IMR-90 (cell line): ENCODE results near the gene ABCB1. TPM values are rescaled to one million over a fixed set of nuclear protein-coding genes. Genes with fewer than 3 reads are reported as not detected.

Experiments used
- ATAC-seq: fragments of 200-7000 bp; cut with Tn5 transposase; 2 replicates; pipeline ENCODE4 v1.9.1; 2020; ENCODE audit warnings: low read depth, mild to moderate bottlenecking, moderate library complexity
- BruUV-seq: library from RNA; stranded (reverse); fragments of 400-500 nt; replicated peaks from 2 replicates; lab custom pipeline; 2021; lab: Mats Ljungman, UMichigan
- CTCF ChIA-PET: fragments of 300-600 bp; formaldehyde crosslinking; extraction: SDS; loops from one replicate; lab custom pipeline; 2021; ENCODE audit warnings: antibody characterized with exemption; lab: Yijun Ruan, JAX
- POLR2A ChIA-PET: fragments of 300-600 bp; sonication (Branson Sonifier 250); formaldehyde crosslinking; loops from one replicate; lab custom pipeline; 2022; ENCODE audit warnings: antibody characterized with exemption; ENCODE audit not compliant: unreplicated experiment; lab: Charles Lee
- DNase-seq: peaks from one replicate; pipeline ENCODE4 v3.0.0; 2013
- H2AFZ ChIP-seq: replicated peaks from 2 replicates; pipeline ENCODE3; 2013; ENCODE audit warnings: low read length, mild to moderate bottlenecking; ENCODE audit not compliant: poor library complexity
- H2AK5ac ChIP-seq: 2 replicates; pipeline ENCODE4 v1.6.1; 2013; ENCODE audit warnings: low read depth, low read length, inconsistent platforms
- H2AK9ac ChIP-seq: replicated peaks from 2 replicates; pipeline ENCODE3; 2013; ENCODE audit warnings: mild to moderate bottlenecking, low read depth, low read length, moderate library complexity; ENCODE audit not compliant: poor library complexity
- H2BK120ac ChIP-seq: 2 replicates; pipeline ENCODE4 v1.6.1; 2013; ENCODE audit warnings: low read depth, low read length, inconsistent platforms
- H2BK15ac ChIP-seq: 3 replicates; pipeline ENCODE4 v1.6.1; 2013; ENCODE audit warnings: low read depth, low read length, inconsistent platforms
- H2BK20ac ChIP-seq: 2 replicates; pipeline ENCODE4 v1.6.1; 2013; ENCODE audit warnings: low read depth, mild to moderate bottlenecking, inconsistent platforms, low read length, moderate library complexity
- H2BK5ac ChIP-seq: 2 replicates; pipeline ENCODE4 v1.6.1; 2013; ENCODE audit warnings: mild to moderate bottlenecking, low read depth, low read length, inconsistent platforms; ENCODE audit not compliant: poor library complexity, severe bottlenecking
- H3K14ac ChIP-seq: replicated peaks from 2 replicates; pipeline ENCODE4 v1.6.1; 2013; ENCODE audit warnings: low read depth, low read length, inconsistent platforms
- H3K18ac ChIP-seq: 2 replicates; pipeline ENCODE4 v1.6.1; 2013; ENCODE audit warnings: low read depth, low read length, control low read depth
- H3K23ac ChIP-seq: 2 replicates; pipeline ENCODE4 v1.6.1; 2013; ENCODE audit warnings: low read depth, low read length, inconsistent platforms
- H3K27ac ChIP-seq: 2 replicates; pipeline ENCODE4 v1.5.1; 2013; ENCODE audit warnings: mild to moderate bottlenecking, control low read depth, low read length; ENCODE audit not compliant: insufficient read depth
- H3K27me3 ChIP-seq: 2 replicates; pipeline ENCODE4 v1.6.1; 2013; ENCODE audit warnings: low read length; ENCODE audit not compliant: control insufficient read depth, insufficient read depth
- H3K36me3 ChIP-seq: 2 replicates; pipeline ENCODE4 v1.6.1; 2013; ENCODE audit warnings: low read length, mixed read lengths; ENCODE audit not compliant: control insufficient read depth, insufficient read depth
- H3K4ac ChIP-seq: 2 replicates; pipeline ENCODE4 v1.6.1; 2013; ENCODE audit warnings: low read depth, low read length, inconsistent platforms
- H3K4me1 ChIP-seq: 2 replicates; pipeline ENCODE4 v1.6.1; 2013; ENCODE audit warnings: low read length, mixed read lengths; ENCODE audit not compliant: control insufficient read depth, insufficient read depth
- H3K4me2 ChIP-seq: 2 replicates; pipeline ENCODE4 v1.6.1; 2013; ENCODE audit warnings: low read depth, mild to moderate bottlenecking, control low read depth, low read length, moderate library complexity
- H3K4me3 ChIP-seq: 2 replicates; pipeline ENCODE4 v1.5.1; 2013; ENCODE audit warnings: low read depth, mild to moderate bottlenecking, control low read depth, low read length, moderate library complexity; ENCODE audit not compliant: insufficient read depth
- H3K56ac ChIP-seq: 2 replicates; pipeline ENCODE4 v1.6.1; 2013; ENCODE audit warnings: low read length, inconsistent platforms; ENCODE audit not compliant: insufficient read depth; ENCODE audit errors: extremely low read depth
- H3K79me1 ChIP-seq, 2 experiments: 2 replicates each; pipeline ENCODE4 v1.6.1; 2013; ENCODE audit warnings: low read length in 2 of 2, inconsistent platforms in 1 of 2, low read depth in 1 of 2
- H3K9ac ChIP-seq: 2 replicates; pipeline ENCODE4 v1.6.1; 2013; ENCODE audit warnings: low read depth, low read length, control low read depth
- H3K9me1 ChIP-seq: 2 replicates; pipeline ENCODE4 v1.6.1; 2013; ENCODE audit warnings: low read length, inconsistent platforms; ENCODE audit not compliant: insufficient read depth
- H3K9me3 ChIP-seq: 2 replicates; pipeline ENCODE4 v1.6.1; 2013; ENCODE audit warnings: low read length; ENCODE audit not compliant: control insufficient read depth, insufficient read depth
- H4K20me1 ChIP-seq: 2 replicates; pipeline ENCODE4 v1.6.1; 2013; ENCODE audit warnings: low read length, inconsistent platforms; ENCODE audit not compliant: insufficient read depth
- H4K5ac ChIP-seq: 2 replicates; pipeline ENCODE4 v1.6.1; 2013; ENCODE audit warnings: mild to moderate bottlenecking, low read depth, low read length, control low read depth
- H4K8ac ChIP-seq, 2 experiments: 2 replicates each; pipeline ENCODE4 v1.6.1; 2013; ENCODE audit warnings: low read depth in 2 of 2, low read length in 2 of 2, control low read depth in 1 of 2, inconsistent platforms in 1 of 2
- H4K91ac ChIP-seq: 2 replicates; pipeline ENCODE4 v1.6.1; 2013; ENCODE audit warnings: low read depth, low read length, inconsistent platforms; ENCODE audit not compliant: insufficient read depth
- RFX5 ChIP-seq: IDR thresholded peaks from 2 replicates; pipeline ENCODE4 v1.8.0; 2012; ENCODE audit warnings: low read depth, mild to moderate bottlenecking, low read length, moderate library complexity
- USF2 ChIP-seq: fragments of 150-350 bp; IDR thresholded peaks from 2 replicates; pipeline ENCODE4 v1.6.1; 2017; ENCODE audit warnings: mild to moderate bottlenecking, antibody characterized with exemption, low read length, low read depth
- WGBS, 2 experiments: methylation state at CpG; one replicate each; pipeline versions ENCODE4 v1.1.5 to v1.1.7; 2013; ENCODE audit warnings: missing lambda C conversion rate in 2 of 2; ENCODE audit not compliant: insufficient read length in 1 of 2; ENCODE audit errors: extremely low coverage in 2 of 2; 5-methylcytosine and 5-hydroxymethylcytosine counted together
- dilution Hi-C: fragments of 300-500 bp; cut with HindIII; formaldehyde crosslinking; loops from one replicate; pipeline ENCODE4 v1.14.3; 2018; ENCODE audit warnings: low sequenced_read_pairs; ENCODE audit not compliant: unreplicated experiment
- in situ Hi-C: fragments of 300-500 bp; cut with MboI; formaldehyde crosslinking; loops from 3 replicates; pipeline ENCODE4 v1.14.3; 2019; ENCODE audit warnings: low sequenced_read_pairs, inconsistent platforms, mixed read lengths
- intact Hi-C: fragments of 100-400 bp; cut with micrococcal nuclease; formaldehyde crosslinking; loops from 2 replicates; pipeline ENCODE4 v1.10.0; 2022
- polyA plus RNA-seq, 3 experiments: library from polyadenylated mRNA; depleted of rRNA; stranded (reverse); fragments of >200 nt; gene quantifications; 2 replicates each; pipeline ENCODE4 v1.2.3, GENCODE V29; 2012; ENCODE audit warnings: low replicate concordance in 1 of 3
- total RNA-seq: library from RNA; depleted of rRNA; stranded (reverse); fragments of >200 nt; gene quantifications from 2 replicates; pipeline ENCODE4 v1.2.3, GENCODE V29; 2012

ABCB1 gene
- total and polyA plus RNA-seq, 2 of the 4 experiments (the other 2 are of a cell fraction) = 0.80 to 0.90 TPM

DNA sequence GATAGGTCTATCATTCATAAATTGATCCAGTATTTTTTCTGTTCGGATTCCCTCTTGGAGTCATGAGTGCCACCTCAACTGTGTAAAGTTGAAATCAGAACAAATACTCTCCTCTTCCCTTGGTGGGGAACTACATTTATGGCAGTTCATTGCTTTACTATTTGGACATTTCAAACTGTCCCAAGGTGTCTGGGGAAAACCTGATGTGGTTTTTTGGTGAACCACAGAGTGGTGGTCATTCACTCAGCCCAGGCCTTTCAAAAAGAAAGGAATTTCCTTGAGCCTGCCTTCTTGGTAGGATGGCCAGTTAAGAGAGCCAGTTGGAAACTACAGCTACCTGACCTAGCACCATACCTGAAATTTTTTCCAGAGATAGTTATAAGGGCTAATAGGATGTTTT, 59.0 kb downstream of the ABCB1 start:
- no peak overlapping the region for H3K9ac ChIP-seq
- 60% methylated on average over 1 of the region's 1 CpG; no CpG with 5 or more reads in 1 of the 2 experiments for WGBS, 2 experiments
- no peak overlapping the region for H4K8ac ChIP-seq
- no peak overlapping the region for H3K4me3 ChIP-seq
- BruUV-seq = no TSS peak
- no peaks in the 10 kb centered on the region for H3K79me1 ChIP-seq
- dilution Hi-C loops (no loop called here), intact Hi-C loops (no loop called here), in situ Hi-C loops (no loop called here)
- no peak overlapping the region for H2BK15ac ChIP-seq
- H3K9me1 ChIP-seq = no peaks in the 10 kb centered on the region
- H3K27ac ChIP-seq = no peak overlapping the region
- DNase-seq (no peak), ATAC-seq (no peak)
- H2AK5ac ChIP-seq = no peak overlapping the region
- no peak overlapping the region for H3K56ac ChIP-seq
- H3K18ac ChIP-seq = no peak overlapping the region
- no peak overlapping the region for H4K5ac ChIP-seq
- H3K27me3 ChIP-seq = peaks cover 3% of the 10 kb centered on the region
- no peak overlapping the region for H4K91ac ChIP-seq
- H3K4me1 ChIP-seq = no peaks in the 10 kb centered on the region
- no peak overlapping the region for H2BK120ac ChIP-seq
- H2AK9ac ChIP-seq = no peak overlapping the region
- no peak overlapping the region for H3K23ac ChIP-seq
- H3K4ac ChIP-seq = no peak overlapping the region
- CTCF ChIA-PET = no interaction called here
- H2BK5ac ChIP-seq = no peak overlapping the region
- POLR2A ChIA-PET = no interaction called here
- no peaks in the 10 kb centered on the region for H3K9me3 ChIP-seq
- H3K14ac ChIP-seq = no peak overlapping the region
- H3K4me2 ChIP-seq = no peak overlapping the region
- no peaks in the 10 kb centered on the region for H3K36me3 ChIP-seq
- H2AFZ ChIP-seq = no peak overlapping the region
- TF ChIP-seq RFX5 (no peak), USF2 (no peak)
- H2BK20ac ChIP-seq = no peak overlapping the region
- H4K20me1 ChIP-seq = no peaks in the 10 kb centered on the region
